ENCODE measurements around the gene DLG2. TPM values are rescaled to one million over a fixed set of nuclear protein-coding genes. Genes with fewer than 3 reads are reported as not detected.

The DLG2 gene
- total RNA-seq, 1 donor from 2014 or later, result 14.4 TPM

DNA sequence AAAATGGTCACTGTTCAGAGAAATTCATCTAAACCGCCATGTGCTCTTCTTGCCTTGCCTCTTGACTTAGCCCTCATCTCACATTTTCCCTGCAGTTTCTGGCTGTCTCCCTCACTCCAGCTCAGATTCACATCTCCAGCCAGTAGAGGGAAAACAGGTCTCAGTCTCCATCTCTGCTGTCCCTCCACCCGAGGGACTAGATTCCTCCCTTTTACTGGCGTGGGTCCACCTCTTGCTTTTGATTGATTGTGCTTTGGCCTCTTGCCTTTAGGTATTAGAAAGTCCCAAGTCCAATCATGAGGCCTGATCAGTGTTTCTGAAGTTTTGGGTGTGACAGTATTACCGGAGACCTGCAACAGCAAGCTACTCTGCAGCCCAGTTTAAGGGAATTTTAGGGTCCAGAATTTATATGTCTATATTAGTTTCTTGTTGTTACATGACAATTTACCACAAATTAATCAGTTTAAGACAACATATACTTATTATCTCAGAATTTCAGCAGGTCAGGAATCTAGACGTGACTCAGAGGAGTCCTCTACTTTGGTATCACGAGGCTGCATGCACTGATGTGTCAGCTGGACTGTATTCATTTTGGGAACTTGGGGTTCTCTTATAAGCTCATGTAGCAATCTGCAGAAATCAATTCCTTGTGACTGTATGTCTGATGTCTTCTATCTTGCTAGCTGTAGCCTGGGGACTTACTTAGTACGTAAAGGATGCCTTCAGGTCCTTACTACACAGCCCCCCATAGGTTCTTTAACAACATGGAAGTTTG, 1535.7 kb downstream of the DLG2 start:
- no peak for DNase-seq

DNA sequence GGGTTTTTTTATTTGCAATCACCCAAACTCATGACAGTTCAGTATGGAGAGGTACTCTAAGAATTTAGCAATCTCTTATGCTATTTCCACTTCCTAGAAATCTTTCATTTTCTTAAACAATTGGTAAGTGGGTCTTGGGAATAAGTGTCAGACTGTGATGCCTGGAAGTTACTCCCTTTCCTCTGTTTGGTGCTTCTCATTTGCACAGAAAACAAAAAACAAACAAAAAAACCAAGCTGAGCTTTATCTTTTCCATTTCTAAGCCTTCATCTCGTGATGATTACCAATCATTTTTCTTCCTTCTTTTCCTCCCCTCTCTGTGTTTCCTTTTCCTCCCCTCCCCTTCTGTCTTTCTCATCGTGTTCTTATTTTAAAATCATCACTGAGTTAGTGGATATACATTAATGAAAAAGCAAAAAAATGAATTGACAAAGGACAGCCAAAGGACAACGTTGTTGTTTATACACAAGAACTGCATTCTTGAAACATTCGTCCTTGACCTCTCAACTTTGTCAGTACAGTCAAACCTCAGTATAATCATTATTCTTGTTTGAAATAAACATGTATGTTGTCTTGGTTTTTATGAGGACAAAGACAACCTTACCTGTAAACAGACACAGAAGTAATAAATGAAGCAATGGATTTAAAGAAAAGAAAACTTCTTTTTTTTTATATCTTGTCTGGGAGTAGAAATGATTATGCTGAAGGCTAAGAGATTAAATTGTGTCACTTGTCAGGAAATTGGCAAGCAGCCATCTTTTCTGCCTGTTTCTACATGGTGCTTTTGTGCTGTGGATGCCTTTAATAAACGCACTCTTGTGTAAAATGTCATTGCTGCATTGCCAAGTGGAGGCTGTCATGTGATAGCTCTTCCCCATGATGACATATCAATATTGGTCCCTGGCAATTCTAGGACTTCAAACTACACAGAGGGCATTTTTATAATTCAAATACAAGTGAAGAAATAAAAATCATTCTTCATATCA, 1537.8 kb downstream of the DLG2 start:
- DNase-seq, result peak; percentile 61

DNA sequence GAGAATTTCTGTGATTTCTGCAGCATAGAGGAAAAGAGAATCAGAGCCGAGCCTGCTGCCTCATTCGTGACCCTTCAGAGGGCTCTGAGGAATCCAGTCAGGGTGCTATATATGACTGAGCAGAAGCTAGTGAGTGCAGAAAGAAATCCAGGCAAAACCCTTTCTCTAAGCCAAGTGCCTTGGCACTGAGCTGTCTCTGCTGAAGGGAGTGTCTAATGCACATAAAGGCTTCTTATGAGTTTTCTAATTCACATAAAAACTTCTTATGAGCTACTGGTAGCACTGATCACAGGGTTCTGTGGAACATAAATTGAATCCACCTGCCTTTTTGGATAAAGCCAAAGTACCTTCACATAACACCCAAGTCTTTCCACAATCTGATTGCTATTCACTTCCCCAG, 1555.3 kb downstream of the DLG2 start:
- DNase-seq, result no peak

DNA sequence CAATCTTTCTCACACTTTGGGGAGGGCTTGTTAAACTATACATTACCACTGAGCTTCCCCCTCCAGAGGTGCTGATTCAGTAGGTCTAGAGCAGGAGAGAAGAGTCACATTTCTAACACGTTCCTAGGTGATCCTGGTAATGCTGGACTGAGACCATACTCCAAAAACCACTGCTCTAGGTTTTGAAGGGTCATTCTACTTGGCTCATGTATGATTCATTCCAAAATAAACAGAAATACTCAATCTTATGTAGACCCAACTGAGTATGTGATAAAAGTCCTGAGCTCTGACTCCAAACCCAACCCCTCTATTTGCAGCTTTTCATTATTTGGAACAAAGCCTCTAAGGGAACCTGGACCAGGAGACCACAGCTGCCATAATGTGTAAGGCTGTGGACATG, 1558.1 kb downstream of the DLG2 start:
- no peak for DNase-seq

DNA sequence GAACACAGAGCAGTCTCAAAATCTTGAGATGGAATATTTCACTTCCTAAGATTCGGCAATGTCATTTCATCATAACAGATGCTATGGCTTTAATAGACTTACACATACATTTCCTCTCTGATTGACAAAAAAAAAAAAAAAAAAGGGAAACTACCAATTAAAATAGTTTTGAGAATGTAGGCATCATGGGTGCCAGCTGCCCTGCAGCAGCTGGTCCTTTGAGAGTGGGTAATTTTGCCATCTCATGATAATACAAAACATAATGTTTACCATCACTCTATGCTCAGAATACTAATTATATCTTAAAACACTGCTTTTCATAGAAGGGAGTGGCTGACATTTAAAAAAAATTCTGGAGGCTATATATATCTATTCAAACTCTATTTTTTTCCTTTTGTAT, 1565.4 kb downstream of the DLG2 start:
- no peak for DNase-seq

DNA sequence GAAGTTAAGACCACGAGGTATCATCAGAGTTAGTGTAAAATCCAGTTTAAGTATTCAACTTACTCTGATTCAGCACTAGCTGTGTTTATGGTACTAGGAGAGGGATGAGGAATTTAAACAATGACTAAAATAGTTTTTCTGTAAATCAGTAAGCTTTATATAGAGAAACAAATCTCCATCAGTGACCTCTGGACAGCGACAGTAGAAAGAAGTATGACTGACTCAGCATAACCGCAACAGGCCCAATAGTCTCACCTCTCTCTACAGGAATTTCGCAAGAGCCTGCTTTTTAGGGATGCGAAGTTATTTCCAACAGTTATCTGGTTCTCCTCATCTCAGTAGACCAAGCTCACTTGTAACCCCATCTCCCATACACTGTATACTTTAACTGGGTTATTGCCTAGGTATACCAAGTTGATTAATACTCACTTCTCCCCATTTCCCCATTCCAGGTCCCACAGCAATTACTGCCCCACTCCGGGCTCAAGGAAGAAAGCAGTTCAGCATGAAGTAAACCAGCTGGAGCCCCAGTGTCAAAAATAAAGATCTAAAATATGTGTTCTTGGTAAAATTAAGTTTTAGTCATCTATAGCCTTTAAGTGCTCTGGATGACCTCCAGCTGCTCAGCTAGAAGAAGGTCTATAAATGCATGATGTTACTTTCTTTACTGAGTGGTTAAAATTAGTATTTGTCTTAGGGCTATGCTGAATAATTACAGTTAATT, 1570.3 kb downstream of the DLG2 start:
- no peak for DNase-seq

- no peak for DNase-seq
These were observed 1582.0 kb downstream of the DLG2 start for GRCh38 chr11:84045146-84045545.

- no peak for DNase-seq
These were observed 1582.4 kb downstream of the DLG2 start for GRCh38 chr11:84044706-84045105.

DNA sequence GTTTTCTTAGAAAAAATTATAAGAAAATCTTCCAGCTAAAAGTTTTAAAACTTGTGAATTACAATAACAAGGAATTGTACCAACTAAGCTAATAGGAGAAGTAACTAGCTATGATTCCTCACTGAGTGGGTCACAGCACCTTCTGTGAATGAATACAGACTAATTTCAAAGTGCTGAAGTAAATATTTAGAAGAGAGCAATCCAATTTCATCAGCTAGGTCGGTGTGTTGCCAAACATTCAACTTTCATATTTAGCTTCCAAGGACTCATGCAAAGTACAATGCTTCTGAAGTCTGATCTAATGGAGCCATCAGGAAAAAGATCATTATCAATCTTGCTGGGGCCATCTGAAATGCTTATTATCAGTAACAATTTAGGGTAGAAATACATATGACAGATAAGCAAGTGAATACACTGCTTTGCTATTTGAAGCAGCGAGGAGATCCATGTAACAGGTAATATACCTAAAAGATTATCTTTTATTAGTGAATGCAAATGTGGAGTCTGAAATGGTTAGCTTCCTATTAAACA, 1590.4 kb downstream of the DLG2 start:
- no peak for DNase-seq

- DNase-seq, result no peak
These were observed 1591.5 kb downstream of the DLG2 start for GRCh38 chr11:84035645-84036044.

- no peak for DNase-seq
These were observed 1592.7 kb downstream of the DLG2 start for GRCh38 chr11:84034484-84034883.

- no peak for DNase-seq
These were observed 1602.9 kb downstream of the DLG2 start for GRCh38 chr11:84024266-84024665.

DNA sequence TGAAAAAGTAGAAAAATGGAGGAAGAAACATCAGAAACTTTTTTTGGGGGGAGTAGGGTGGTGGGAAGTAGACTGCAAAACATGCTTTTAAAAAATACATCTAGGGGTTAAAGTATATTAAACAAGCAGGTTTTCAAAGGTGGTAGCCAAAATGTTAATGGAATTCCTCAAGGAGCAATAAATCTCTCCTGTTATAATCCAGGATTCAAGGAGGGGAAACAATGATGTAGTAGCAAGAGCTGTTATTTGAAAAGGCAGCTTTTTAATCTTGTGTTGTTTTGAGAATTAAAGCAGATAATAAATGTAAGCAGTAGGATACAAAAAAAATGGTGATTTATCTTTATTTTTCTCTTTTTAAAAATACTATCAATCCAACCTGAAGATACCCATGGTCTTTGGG, 1604.4 kb downstream of the DLG2 start:
- no peak for DNase-seq

DNA sequence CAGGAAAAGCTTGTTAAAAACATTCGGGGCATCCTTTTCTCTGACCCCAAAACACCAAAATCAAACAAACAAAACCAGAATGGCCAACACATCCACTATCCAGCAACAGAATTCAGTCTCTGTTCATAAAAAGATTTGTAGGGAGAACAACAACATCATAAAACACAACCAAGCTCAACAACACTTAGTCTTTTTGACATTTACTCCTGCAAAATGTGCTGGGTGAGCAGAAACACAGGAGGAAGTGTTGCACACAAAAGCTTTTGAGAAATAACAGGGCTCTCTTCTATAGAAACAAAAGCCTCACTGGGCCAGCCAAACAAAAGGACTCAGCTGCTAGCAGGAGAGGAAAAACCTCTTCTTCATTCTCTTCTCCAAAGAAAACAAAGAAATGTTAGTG, 1604.9 kb downstream of the DLG2 start:
- peak; percentile 32 for DNase-seq

- no peak for DNase-seq
These were observed 1605.9 kb downstream of the DLG2 start for GRCh38 chr11:84021291-84021690.

GRCh38 chr11:84019571-84020194, 1607.5 kb downstream of the DLG2 start:
- no peak for DNase-seq

GRCh38 chr11:84014539-84014938, 1612.6 kb downstream of the DLG2 start:
- DNase-seq, result no peak

GRCh38 chr11:84012171-84012826, 1614.8 kb downstream of the DLG2 start:
- no peak for DNase-seq

DNA sequence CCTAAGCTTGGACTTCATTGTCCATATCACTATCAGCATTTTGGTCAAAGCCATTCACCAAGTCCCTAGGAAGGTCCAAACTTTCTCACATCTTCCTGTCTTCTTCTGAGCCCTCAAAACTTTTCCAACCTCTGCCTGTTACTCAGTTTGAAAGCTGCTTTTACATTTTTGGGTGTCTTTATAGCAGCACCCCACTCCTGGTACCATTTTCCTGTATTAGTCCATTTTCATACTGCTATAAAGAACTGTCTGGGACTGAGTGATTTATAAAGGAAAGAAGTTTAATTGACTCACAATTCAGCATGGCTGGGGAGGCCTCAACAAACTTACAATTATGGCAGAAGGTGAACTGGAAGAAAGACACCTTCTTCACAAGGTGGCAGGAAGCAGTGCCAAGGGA, 1624.0 kb downstream of the DLG2 start:
- DNase-seq, result no peak

DNA sequence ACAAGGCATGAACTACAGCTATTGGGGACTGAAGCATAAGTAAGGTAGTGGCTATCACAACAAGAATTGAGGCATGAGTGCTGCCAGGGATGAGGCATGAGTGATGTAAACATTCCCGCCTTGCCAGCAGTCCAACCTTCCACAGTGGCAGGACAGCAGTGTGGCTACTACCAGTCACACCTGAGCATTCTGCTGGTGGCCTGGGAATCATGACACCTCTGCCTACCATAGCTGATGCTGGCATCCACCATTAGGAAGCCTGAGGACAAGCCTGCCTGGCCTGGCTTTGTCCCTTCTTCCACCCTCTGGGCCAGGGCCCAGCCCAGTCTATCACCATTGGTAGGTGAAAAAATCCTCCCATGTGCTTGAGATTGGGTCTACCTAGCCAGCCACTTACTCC, 1628.2 kb downstream of the DLG2 start:
- DNase-seq, result no peak

DNA sequence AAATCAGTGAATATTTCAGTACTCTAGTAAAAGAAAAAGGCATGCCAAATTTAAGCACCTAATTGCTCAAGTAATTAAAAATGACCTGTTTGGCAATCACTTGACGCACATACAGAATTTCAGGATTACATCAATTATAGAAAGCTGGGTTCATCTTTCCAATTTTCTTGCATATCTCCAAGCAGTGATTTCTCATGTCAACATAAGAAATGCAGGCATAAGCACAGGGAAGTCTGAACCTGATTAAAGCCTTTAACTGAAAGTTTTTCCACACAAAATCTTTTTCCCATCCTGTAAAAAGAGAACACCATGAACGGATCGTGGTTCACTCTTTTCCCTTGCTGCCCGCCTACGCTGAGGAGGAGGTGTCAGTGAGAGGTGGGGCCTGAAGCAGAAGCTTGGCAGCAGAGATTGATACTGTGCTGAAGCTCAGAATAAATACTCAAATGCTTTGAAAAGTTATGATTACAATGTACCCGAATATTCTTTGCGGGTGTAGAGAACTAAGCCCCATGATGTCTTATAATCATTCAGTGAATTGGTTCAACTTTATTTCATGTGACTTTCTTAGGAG, 1636.9 kb downstream of the DLG2 start:
- peak; percentile 26 for DNase-seq

Measured in tongue (tissue), 2 donors.